Measurements from ENCODE around the gene OR6C70.
"Not testable (repeated sequence)": the region's sequence is repeated elsewhere in the genome, so short reads cannot be mapped to it uniquely, and the experiment has no call there.

OR6C70 gene

DNA sequence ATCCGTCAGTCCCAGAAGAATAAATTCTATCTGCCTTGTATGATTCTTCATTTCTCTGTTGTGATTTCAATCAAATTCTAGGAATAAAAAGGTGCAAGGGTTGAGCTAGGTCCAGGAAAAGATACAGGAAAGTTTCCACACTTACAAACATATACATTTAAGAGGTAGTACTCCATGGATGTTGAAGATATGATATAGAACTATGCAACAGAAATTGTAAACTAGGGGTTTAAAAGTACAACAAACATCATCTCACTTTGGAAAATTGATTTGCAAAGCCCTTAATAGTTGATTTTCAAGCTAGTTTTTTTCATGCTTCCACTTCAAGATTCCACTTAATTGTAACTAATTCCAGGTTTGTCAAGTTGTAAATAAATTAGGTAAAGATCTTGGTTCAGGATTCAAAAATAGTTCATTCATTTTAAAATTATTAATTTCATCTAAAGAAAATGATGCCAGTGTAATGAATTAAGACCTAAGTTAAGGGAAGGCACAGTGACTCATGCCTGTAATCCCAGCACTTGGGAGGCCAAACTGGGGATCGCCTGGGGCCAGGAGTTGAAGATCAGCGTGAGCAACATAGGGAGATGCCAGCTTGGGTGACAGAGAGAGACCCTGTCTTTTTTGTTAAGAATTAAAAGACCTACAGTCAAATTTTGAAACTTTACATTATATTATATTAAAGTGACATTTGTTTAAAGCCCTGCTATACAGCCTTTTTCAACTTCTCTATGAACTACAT lies at the start of gene OR6C70:
Gene OR6C70 (minus strand): TSS at position 51 of the 742 bp plus-strand sequence. CDS start 0 bp downstream, at position 51.
- DNase-seq (ENCODE audit: low read depth): no peak

DNA sequence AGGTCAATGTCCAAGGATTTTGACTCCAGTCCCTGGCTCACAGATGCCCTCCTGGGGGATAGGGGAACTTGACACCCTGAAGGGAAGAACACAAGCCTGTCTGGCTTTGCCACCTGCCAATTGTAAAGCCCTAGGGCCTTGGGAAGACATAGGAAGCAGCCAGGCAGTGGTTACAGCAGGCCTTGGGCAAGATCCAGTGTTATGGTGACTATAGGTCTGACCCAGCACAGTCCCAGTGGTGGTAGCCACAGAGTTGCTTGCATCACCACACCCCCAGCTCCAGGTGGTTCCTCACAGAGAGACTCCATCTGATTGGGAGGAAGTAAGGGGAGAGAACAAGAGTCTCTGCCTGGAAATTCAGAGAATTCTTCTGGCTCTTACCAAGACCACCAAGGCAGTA lies 46.5 kb upstream of the OR6C70 start:
- no peak for DNase-seq (ENCODE audit: low read depth)

DNA sequence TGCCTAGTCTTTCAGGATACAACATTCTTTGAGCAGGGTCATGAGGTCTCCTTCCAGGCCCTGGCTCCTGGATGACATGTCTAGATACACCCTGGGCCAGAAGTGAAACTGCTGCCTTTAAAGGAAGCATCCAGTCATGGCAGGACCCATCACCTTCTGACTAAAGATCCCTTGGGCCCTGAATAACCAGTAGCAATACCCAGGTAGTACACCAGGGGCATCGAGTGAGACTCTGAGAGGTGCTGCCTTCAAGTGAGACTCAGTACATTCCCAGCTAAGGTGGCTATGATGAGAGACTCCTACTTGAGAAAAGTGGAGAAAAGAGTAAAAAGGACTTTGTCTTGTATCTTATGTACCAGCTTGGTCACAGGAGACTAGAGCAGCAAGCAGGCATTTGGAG lies 45.8 kb upstream of the OR6C70 start:
- no peak for DNase-seq (ENCODE audit: low read depth)

DNA sequence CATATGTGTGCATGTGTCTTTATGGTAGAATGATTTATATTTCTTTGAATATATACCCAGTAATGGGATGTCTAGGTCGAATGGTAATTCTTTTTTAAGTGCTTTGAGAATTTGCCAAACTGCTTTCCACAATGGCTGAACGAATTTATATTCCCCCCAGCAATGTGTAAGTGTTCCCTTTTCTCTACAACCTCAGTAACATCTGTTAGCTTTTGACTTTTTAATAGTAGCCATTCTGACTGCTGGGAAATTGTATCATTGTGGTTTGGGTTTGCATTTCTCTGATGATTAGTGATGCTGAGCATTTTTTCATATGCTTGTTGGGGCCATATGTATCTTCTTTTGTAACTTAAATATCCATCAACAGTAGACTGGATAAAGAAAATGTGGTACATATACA lies 31.7 kb upstream of the OR6C70 start:
- DNase-seq (ENCODE audit: low read depth): no peak

DNA sequence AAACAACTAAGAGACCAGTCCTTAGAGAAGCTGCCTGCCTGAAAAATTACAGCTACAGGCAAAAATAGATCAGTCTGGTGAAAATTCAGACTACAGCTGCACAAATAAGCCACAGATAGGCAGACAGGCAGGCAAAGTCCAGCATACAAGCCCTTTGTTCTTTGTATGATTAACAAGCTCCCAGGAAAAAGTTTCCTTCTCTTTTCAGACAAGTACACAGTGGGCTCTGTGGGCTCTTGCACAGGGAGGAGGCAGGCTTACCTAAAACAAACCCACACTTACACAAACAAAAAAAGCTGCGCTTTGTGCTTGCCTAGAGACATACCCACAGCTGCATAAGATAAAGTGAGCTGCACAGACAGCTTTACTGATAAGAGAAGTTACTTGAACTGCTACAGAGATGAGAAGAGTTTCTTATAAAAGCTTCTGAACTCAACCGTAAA lies 29.9 kb upstream of the OR6C70 start:
- no peak for DNase-seq (ENCODE audit: low read depth)

DNA sequence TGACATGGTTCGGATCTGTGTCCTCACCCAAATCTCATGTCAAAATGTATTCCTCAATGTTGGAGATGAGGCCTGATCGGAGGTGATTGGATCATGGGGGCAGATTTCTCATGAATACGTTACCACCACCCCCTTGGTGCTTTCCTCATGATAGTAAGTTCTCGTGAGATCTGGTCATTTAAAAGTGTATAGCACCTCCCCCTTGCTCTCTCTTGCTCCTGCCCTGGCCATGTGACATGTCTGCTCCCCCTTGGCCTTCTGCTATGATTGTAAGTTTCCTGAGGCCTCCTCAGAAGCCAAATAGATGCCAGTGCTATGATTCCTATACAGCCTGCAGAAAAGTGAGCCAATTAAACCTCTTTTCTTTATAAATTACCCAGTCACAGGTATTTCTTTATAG lies 29.3 kb upstream of the OR6C70 start:
- DNase-seq (ENCODE audit: low read depth): no peak

DNA sequence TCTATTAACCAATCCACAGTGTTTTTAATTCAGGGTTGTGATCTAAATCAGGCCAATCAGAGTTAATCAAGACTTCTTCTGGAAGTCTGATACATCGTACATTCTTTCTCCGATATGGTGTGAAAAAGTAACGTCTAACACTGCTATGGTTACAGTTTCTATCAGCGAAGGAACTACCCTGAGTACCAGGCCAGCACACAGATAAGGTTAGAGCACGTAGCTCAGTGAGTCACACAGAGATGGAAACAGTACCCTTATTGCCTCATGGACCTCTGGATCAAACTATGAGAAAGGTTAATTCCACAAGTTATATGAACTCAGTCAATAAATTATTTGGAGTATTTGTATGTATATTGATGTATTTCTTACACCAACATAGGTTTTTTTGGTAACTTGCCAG lies 25.6 kb upstream of the OR6C70 start:
- no peak for DNase-seq (ENCODE audit: low read depth)

DNA sequence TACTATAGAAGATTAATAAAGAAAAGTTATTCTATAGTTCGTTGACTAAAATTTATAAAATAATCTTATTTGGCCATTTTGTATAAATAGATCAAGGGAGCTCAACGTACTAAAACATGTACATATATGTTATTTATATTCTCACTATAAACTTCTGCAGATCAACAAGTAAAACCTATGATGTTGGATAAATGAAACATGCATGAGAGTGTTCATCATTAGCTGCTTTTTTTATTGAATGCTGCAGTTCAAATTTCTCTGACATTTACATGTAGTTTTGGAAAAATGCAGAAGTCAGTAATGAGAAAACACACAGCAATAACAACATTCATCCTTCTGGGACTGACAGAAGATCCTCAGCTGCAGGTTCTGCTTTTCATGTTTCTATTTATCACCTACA lies 22.1 kb upstream of the OR6C70 start, which contains the start of gene OR6C68:
Gene OR6C68 (plus strand): TSS at position 301 of the 400 bp plus-strand sequence. CDS start 0 bp downstream, at position 301.
- DNase-seq (ENCODE audit: low read depth): no peak

DNA sequence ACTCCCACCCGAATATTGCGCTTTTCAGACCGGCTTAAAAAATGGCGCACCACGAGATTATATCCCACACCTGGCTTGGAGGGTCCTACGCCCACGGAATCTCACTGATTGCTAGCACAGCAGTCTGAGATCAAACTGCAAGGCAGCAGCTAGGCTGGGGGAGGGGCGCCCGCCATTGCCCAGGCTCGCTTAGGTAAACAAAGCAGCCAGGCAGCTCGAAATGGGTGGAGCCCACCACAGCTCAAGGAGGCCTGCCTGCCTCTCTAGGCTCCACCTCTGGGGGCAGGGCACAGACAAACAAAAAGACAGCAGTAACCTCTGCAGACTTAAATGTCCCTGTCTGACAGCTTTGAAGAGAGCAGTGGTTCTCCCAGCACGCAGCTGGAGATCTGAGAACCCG lies 14.3 kb upstream of the OR6C70 start:
- not testable (repeated sequence) for DNase-seq (ENCODE audit: low read depth)

DNA sequence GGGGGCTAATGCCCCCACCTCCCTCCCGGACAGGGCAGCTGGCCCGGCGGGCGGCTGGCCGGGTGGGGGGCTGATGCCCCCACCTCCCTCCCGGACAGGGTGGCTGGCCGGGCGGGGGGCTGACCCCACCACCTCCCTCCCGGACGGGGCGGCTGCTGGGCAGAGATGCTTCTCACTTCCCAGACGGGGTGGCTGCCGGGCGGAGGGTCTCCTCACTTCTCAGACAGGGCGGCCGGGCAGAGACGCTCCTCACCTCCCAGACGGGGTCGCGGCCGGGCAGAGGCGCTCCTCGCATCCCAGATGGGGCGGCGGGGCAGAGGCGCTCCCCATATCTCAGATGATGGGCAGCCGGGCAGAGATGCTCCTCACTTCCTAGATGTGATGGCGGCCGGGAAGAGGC lies 9.2 kb upstream of the OR6C70 start:
- DNase-seq (ENCODE audit: low read depth): not testable (repeated sequence)

DNA sequence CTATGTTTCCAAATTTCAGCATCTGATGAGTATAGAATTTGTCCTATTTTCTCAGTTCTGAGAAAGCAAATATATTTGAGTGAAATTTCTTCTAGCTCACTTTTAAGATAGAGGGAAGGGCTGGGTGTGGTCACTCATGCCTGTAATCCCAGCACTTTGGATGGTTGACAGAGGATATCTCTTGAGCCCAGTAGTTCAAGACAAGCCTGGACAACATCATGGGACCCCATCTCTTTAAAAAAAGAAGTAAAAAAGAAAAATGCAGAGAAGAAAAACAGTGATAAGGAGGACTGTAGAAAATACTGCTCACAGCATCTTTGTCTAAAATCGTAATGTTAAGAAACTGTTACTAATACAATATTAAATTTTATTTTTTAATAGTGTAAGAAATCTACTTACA lies 2.3 kb upstream of the OR6C70 start:
- no peak for DNase-seq (ENCODE audit: low read depth)

DNA sequence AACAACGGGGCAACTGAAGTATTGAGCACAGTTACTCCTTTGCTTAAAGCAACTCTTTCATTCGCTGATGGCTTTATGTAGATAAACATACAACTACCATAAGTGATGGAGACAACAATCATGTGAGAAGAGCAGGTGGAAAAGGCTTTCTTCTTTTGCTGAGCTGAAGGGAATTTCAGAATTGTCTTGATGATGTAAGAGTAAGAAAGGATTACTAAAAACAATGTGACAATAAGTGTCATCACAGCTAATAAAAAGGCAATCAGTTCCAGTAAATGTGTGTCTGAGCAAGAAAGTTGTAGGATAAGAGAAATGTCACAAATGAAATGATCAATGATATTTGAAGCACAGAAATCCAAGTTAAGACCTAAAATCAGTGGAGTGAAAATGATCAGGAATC lies 647 bp downstream of the OR6C70 start:
- no peak for DNase-seq (ENCODE audit: low read depth)

DNA sequence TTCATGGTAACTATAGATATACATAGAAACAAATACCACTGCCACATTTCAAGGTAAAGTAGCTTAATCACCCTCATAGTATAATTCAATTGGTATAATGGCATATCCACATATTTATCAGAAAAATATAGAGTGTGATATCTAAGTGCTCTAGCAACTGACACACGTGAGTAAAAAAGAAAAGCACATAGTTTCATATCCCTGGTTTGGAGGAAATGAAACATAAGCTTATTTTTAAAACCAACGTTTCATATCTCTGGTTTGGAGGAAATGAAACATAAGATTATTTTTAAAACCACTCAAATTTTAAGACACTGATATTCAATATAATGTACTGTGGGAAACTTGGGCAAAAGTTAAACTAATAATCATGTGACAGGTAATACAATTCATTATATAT lies 2.1 kb downstream of the OR6C70 start:
- no peak for DNase-seq (ENCODE audit: low read depth)

DNA sequence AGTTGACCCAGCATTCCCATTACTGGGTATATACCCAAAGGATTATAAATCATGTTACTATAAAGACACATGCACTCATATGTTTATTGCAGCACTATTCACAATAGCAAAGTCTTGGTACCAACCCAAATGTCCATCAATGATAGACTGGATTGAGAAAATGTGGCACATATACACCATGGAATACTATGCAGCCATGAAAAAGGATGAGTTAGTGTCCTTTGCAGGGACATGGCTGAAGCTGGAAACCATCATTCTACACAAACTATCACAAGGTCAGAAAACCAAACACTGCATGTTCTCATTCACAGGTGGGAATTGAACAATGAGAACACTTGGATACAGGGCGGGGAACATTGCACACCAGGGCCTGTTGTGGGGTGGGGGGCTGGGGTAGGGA lies 5.0 kb downstream of the OR6C70 start:
- DNase-seq (ENCODE audit: low read depth): not testable (repeated sequence)

DNA sequence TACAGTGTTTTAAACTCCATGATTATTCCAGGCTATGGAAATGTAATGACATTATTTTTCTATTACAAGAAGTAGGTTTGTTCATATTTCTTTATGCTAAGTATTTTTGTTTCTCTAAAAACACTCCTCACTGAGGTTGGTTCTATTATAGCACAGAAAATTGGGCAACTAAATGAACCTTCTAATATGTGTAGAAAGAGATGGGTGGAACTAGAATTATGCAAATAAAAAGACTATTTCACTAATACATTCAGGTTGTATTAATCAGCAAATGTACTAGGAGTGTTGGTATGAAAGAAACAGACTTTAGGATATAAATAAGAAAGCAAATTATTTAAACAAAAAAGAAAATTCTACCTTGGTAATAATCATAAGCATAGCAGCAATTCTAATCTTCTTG lies 21.1 kb downstream of the OR6C70 start:
- no peak for DNase-seq (ENCODE audit: low read depth)

DNA sequence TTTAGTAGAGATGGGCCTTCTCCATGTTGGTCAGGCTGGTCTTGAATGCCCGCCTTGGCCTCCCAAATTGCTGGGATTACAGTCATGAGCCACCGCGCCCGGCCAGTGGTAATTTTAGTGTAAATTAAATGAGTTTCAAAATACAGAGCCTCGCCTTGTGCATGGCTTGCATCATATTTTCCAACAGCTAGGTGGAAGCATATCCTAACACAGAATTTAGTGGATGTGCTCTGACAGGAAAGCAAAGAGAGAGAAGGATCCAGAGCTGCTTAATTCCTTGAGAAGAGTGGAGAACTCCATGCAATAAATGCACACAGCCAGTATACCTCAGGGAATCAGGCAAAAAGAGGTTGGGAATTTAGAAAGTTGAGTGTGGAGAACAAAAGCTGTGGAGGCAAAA lies 23.6 kb downstream of the OR6C70 start:
- no peak for DNase-seq (ENCODE audit: low read depth)

DNA sequence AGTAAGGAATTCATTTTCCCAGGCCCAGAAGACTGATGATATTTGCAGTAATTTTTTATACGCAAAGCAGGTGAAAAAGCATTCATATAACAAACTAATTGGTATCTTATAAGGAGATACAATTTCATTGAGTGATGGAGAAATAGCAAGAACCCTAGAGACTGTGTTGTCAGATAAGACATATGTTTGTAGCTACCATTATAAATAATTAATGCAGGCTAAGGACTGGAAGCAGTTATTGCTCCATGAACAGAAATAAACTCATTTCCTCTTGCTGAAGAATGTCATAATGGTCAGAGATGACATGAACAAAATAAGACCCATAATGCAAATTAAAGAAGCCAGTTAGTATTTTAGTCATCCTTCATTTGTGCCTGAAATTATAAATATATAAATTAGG lies 24.6 kb downstream of the OR6C70 start:
- DNase-seq (ENCODE audit: low read depth): no peak

DNA sequence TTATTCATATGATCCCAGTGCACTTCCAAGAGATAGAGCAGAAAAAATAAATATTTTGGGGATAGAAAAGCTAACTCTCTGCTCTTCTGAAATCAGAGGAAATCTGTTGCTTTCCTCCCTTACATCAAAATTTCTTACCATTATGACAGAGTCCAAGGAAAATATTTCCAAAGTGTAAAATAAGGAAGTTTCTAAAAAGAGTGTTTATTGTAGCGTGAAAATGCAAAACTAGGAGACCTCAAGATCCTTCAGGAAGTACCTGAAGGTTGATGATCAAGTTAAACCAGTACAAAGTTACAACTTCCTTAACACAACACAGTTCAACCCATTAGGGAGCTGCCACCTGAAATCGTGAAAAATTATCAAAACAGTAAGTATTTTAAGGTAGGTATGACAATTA lies 26.2 kb downstream of the OR6C70 start, which contains the start of gene OR6C2:
Gene OR6C2 (plus strand): TSS at position 301 of the 400 bp plus-strand sequence. CDS start 8,138 bp downstream, outside the sequence.
- DNase-seq (ENCODE audit: low read depth): no peak

DNA sequence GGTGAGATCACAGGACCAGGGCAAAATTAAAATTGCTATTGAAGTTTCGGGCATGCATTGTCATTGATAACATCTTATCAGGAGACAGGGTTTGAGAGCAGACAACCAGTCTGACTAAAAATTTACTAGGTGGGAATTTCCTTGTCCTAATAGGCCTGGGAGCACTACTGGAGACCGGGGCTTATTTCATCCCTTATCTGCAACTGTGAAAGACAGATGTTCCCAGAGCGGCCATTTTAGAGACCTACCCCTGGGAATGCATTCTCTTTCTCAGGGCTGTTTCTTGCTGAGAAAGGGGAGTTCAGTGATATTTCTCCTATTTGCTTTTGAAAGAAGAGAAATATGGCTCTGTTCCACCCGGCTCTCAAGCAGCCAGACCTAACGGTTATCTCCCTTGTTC lies 28.7 kb downstream of the OR6C70 start:
- not testable (repeated sequence) for DNase-seq (ENCODE audit: low read depth)

DNA sequence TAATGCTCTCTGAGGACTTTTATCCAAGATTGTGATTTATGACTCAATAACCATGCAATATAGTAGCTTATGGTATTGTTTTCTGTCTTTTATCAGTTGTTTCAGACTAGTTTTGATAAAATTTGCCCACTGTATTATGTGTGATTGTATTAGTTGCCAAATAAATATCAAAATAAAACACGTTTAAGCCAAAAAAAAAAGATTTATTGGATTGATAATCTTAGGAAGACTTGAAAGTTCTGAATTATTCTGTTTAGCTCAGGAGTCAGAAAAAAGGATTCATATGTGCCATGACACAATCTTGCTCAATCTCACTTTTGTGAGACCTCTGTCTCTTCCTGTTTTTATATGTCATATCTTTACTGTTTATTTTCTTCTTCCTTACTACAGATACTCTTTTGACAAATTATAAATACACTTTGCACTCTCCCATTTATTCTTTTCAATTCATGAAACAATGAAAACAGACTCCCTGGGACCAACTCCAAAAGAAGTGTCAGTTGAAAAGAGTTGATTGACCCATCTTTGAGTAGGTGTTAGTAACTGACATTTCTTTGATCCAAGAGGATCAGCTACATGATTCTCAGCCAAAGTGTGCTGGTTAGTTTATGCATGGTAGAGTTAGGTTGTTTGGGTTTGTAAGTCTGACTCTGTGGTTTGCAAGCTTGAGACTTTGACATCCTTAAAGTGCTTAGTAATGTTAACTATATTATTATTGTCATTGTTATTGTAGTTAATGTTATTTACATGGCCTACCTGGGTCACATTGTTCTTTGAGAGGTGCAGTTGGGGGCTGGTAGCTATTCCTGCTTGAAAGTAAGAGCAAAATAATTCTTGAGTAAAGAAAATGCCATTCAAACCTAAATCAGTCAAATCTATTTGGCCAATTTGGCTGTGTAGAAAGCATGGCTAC lies 41.4 kb downstream of the OR6C70 start:
- DNase-seq (ENCODE audit: low read depth): no peak

DNA sequence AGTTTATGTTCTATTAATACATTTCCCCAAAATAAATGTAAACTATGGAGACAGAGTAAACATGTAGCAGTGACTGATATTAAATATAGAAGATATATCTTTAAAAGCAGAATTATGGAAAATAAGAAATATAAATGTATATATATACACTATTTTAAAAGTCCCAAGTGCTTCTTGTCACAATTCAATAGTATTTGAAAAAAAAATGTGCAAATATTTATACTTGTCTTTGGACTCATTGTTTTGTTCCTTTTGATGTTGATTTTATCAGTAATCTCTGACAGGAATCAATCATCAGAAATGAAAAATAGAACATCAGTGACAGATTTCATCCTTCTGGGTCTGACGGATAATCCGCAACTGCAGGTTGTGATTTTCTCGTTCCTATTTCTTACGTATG lies 44.0 kb downstream of the OR6C70 start, which contains the start of gene OR6C76:
Gene OR6C76 (plus strand): TSS at position 301 of the 400 bp plus-strand sequence. CDS start 0 bp downstream, at position 301.
- no peak for DNase-seq (ENCODE audit: low read depth)

DNA sequence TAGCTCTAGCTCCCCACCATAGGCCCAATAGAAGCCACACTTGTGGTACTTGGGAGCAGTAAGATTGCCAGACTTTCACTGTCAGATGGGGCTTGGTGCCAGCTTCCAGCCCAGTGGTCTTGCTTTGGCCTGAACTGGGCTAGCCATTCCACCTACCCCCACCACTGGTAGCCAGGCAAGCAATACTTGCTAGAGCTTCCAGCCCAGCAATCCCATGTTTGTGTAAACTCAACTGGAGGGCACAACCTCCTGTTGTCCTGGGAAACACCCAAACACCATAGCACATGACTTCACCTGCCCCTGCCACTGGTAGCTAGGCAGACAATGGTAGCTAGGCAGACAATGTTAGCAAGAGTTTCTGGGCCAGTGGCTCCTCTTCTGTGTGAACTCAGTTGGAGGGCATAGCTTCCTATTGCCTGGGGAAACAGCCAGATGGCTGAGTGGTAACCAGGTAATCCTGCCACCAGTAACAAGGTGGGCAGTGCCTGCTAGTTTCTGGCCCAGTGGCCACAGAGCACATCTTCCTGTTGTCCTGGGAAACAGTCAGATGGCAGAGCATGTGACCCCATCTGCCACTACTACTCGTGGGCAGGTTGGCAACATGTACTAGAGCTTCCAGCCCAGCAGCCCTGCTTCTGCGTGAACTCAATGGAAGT lies 49.5 kb downstream of the OR6C70 start:
- DNase-seq (ENCODE audit: low read depth): no peak

Data from stimulated activated CD8-positive, alpha-beta memory T cell treated with anti-CD3 and anti-CD28 coated beads, Interleukin-12 subunit alpha, Interleukin-12 subunit beta, amount 100 ng/mL, for 1 hour (primary cell).